GM19240 (cell line): ENCODE measurements around the gene CPNE4.

Experiments used
- DNase-seq: peaks from one replicate; pipeline ENCODE4 v3.0.0; 2011; ENCODE audit warnings: low spot score; ENCODE audit not compliant: insufficient read length

Gene CPNE4

GRCh38 chr3:131702146-131702545 lies 332.7 kb downstream of the CPNE4 start:
- DNase-seq = no peak

- no peak for DNase-seq
These were observed 333.6 kb downstream of the CPNE4 start for GRCh38 chr3:131701153-131701770.

- no peak for DNase-seq
These were observed 335.8 kb downstream of the CPNE4 start for GRCh38 chr3:131699001-131699400.

GRCh38 chr3:131694376-131694775 lies 340.4 kb downstream of the CPNE4 start:
- no peak for DNase-seq

- no peak for DNase-seq
These were observed 342.5 kb downstream of the CPNE4 start for GRCh38 chr3:131692356-131692755.

GRCh38 chr3:131690800-131691199 lies 344.0 kb downstream of the CPNE4 start:
- no peak for DNase-seq

GRCh38 chr3:131688370-131688769 lies 346.4 kb downstream of the CPNE4 start:
- DNase-seq = no peak

GRCh38 chr3:131669600-131669999 lies 365.2 kb downstream of the CPNE4 start:
- DNase-seq = no peak

GRCh38 chr3:131658771-131659170 lies 376.0 kb downstream of the CPNE4 start:
- no peak for DNase-seq

- no peak for DNase-seq
These were observed 376.7 kb downstream of the CPNE4 start for GRCh38 chr3:131658115-131658514.

GRCh38 chr3:131655070-131655690 lies 379.6 kb downstream of the CPNE4 start:
- DNase-seq = no peak

GRCh38 chr3:131645638-131646037 lies 389.2 kb downstream of the CPNE4 start:
- DNase-seq = no peak

GRCh38 chr3:131636266-131636775 lies 398.5 kb downstream of the CPNE4 start:
- no peak for DNase-seq

GRCh38 chr3:131630807-131631206 lies 404.0 kb downstream of the CPNE4 start:
- no peak for DNase-seq

- peak; percentile 13 for DNase-seq
These were observed 404.7 kb downstream of the CPNE4 start for GRCh38 chr3:131630097-131630496.

GRCh38 chr3:131623431-131623830 lies 411.4 kb downstream of the CPNE4 start:
- DNase-seq = no peak

- no peak for DNase-seq
These were observed 412.1 kb downstream of the CPNE4 start for GRCh38 chr3:131622726-131623125.

GRCh38 chr3:131620977-131621376 lies 413.8 kb downstream of the CPNE4 start:
- no peak for DNase-seq

GRCh38 chr3:131619821-131620220 lies 415.0 kb downstream of the CPNE4 start:
- DNase-seq = no peak

GRCh38 chr3:131616719-131617118 lies 418.1 kb downstream of the CPNE4 start:
- DNase-seq = no peak

- DNase-seq = no peak
These were observed 422.1 kb downstream of the CPNE4 start for GRCh38 chr3:131612745-131613144.

GRCh38 chr3:131610174-131610573 lies 424.6 kb downstream of the CPNE4 start:
- no peak for DNase-seq

GRCh38 chr3:131608741-131609140 lies 426.1 kb downstream of the CPNE4 start:
- DNase-seq = no peak
